Inflammatory macrophage treated with lipopolysaccharide for 1 hour (primary cell): ENCODE measurements around the gene CADM4.

ENCODE experiments used
- DNase-seq, 2 donors: peaks; one replicate each; pipeline ENCODE4 v3.0.0-alpha.2; 2020 to 2022

The CADM4 gene

GRCh38 chr19:43631491-43631890 lies 8.2 kb downstream of the CADM4 start:
- no peak for DNase-seq

- no peak for DNase-seq
These were observed 10.9 kb downstream of the CADM4 start for GRCh38 chr19:43628646-43629326.

GRCh38 chr19:43626838-43627237 lies 12.8 kb downstream of the CADM4 start:
- DNase-seq = no peak

- DNase-seq = peak; percentile 55
These were observed 13.6 kb downstream of the CADM4 start for GRCh38 chr19:43625918-43626579.

- peak; percentile 40 to 50 for DNase-seq
These were observed 14.7 kb downstream of the CADM4 start for GRCh38 chr19:43624933-43625332.

- DNase-seq = no peak
These were observed 15.6 kb downstream of the CADM4 start for GRCh38 chr19:43623889-43624670.

GRCh38 chr19:43622956-43623355 lies 16.7 kb downstream of the CADM4 start:
- DNase-seq = no peak

GRCh38 chr19:43622070-43622469 lies 17.6 kb downstream of the CADM4 start:
- DNase-seq = no peak

GRCh38 chr19:43620061-43621001 lies 19.3 kb downstream of the CADM4 start:
- DNase-seq = no peak

- DNase-seq = peak; percentile 86 to 88
These were observed 20.2 kb downstream of the CADM4 start, which contains the start of gene ZNF428 for GRCh38 chr19:43619262-43620060. Gene ZNF428, minus strand, starts transcription at chr19:43619629. Its CDS starts 5,325 bp downstream, at chr19:43614304.

GRCh38 chr19:43618921-43619261 lies 20.8 kb downstream of the CADM4 start:
- no peak for DNase-seq

- no peak for DNase-seq
These were observed 22.7 kb downstream of the CADM4 start for GRCh38 chr19:43616954-43617353.

GRCh38 chr19:43616306-43616705 lies 23.3 kb downstream of the CADM4 start:
- no peak for DNase-seq

- no peak for DNase-seq
These were observed 27.3 kb downstream of the CADM4 start for GRCh38 chr19:43612374-43612773.

- DNase-seq = no peak
These were observed 27.9 kb downstream of the CADM4 start, which contains the start of gene SRRM5 for GRCh38 chr19:43611788-43612187. Gene SRRM5, plus strand, starts transcription at chr19:43612088. Its CDS starts 34 bp downstream, at chr19:43612122.

- DNase-seq = no peak
These were observed 29.2 kb downstream of the CADM4 start for GRCh38 chr19:43610493-43610892.

- no peak for DNase-seq
These were observed 29.8 kb downstream of the CADM4 start for GRCh38 chr19:43609872-43610271.

GRCh38 chr19:43607238-43608205 lies 32.1 kb downstream of the CADM4 start:
- DNase-seq = no peak

GRCh38 chr19:43606569-43607229 lies 33.0 kb downstream of the CADM4 start:
- DNase-seq = no peak
